Measurements from ENCODE around the gene KIF3C.

- TF ChIP-seq, protein P1, sequence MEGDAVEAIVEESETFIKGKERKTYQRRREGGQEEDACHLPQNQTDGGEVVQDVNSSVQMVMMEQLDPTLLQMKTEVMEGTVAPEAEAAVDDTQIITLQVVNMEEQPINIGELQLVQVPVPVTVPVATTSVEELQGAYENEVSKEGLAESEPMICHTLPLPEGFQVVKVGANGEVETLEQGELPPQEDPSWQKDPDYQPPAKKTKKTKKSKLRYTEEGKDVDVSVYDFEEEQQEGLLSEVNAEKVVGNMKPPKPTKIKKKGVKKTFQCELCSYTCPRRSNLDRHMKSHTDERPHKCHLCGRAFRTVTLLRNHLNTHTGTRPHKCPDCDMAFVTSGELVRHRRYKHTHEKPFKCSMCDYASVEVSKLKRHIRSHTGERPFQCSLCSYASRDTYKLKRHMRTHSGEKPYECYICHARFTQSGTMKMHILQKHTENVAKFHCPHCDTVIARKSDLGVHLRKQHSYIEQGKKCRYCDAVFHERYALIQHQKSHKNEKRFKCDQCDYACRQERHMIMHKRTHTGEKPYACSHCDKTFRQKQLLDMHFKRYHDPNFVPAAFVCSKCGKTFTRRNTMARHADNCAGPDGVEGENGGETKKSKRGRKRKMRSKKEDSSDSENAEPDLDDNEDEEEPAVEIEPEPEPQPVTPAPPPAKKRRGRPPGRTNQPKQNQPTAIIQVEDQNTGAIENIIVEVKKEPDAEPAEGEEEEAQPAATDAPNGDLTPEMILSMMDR (IDR thresholded peaks at IDR 0.05), result no peak
- TF ChIP-seq POLR2A (IDR thresholded peaks at IDR 0.05), result no peak
Observed at GRCh38 chr2:26010943-26011342, 28.6 kb upstream of the KIF3C start.

Measured in breast epithelium (tissue), 3 donors.